K562 (cell line): ENCODE results near the gene INPP4B. TPM values are rescaled to one million over a fixed set of nuclear protein-coding genes. Genes with fewer than 3 reads are reported as not detected.
A peak's percentile ranks its signal among the peaks of the same experiment; 100 is the strongest.
"Not testable (repeated sequence)": the region's sequence is repeated elsewhere in the genome, so short reads cannot be mapped to it uniquely, and the experiment has no call there.

Experiments used
- ATAC-seq: fragments of 200-7000 bp; cut with Tn5 transposase; 3 replicates; pipeline ENCODE4 v1.9.1; 2020; ENCODE audit warnings: moderate library complexity
- BruUV-seq: library from RNA; stranded (reverse); fragments of 400-500 nt; replicated peaks from 2 replicates; lab custom pipeline; 2021; lab: Mats Ljungman, UMichigan
- CTCF ChIA-PET: fragments of 300-600 bp; formaldehyde crosslinking; extraction: SDS; loops from one replicate; lab custom pipeline; 2021; ENCODE audit warnings: low intra/inter-chr PET ratio; lab: Yijun Ruan, JAX
- POLR2A ChIA-PET: fragments of 300-600, 350-650 bp; sonication (Branson Sonifier 250); formaldehyde crosslinking; extraction: SDS; loops from one replicate; lab custom pipeline; 2021; ENCODE audit warnings: antibody characterized with exemption, inconsistent platforms; lab: Yijun Ruan, JAX
- DNase-seq, 4 experiments: peaks; one replicate each; pipeline versions ENCODE4 v3.0.0 to v3.0.0-alpha.2; 2011 to 2018; ENCODE audit warnings: low spot score in 3 of 4, mixed read lengths in 3 of 4; ENCODE audit errors: extremely low read depth in 1 of 4
- FAIRE-seq: peaks from 2 replicates; lab custom pipeline; 2011; peaks lifted over from hg19 to GRCh38; lab: Jason Lieb, UNC
- H2AFZ ChIP-seq: 2 replicates; pipeline ENCODE4 v1.6.0; 2011; ENCODE audit warnings: low read depth, low read length, control low read depth, inconsistent platforms
- H3K27ac ChIP-seq: fragments of 200-600 bp; 3 replicates; pipeline ENCODE4 v1.8.0; 2011; ENCODE audit warnings: low read depth, mild to moderate bottlenecking, control low read depth, inconsistent platforms, low read length, moderate library complexity, mixed read lengths; ENCODE audit errors: extremely low read depth
- H3K27me3 ChIP-seq, 2 experiments: fragments of 300-600 bp in 1 of 2; 2 replicates in 1 of 2; 3 replicates in 1 of 2; pipeline versions ENCODE4 v1.6.0 to v1.8.0; 2011; ENCODE audit warnings: inconsistent platforms in 2 of 2, low read length in 2 of 2, mild to moderate bottlenecking in 1 of 2, mixed read lengths in 1 of 2, moderate library complexity in 1 of 2; ENCODE audit not compliant: control insufficient read depth in 2 of 2, insufficient read depth in 2 of 2
- H3K36me3 ChIP-seq: fragments of 300-600 bp; 3 replicates; pipeline ENCODE4 v1.8.0; 2011; ENCODE audit warnings: mild to moderate bottlenecking, low read length, inconsistent platforms; ENCODE audit not compliant: control insufficient read depth, insufficient read depth
- H3K4me1 ChIP-seq, 2 experiments: fragments of 200-600 bp in 1 of 2; replicated peaks in 1 of 2; 2 replicates in 1 of 2; 3 replicates in 1 of 2; pipeline versions ENCODE4 v1.5.1 to v1.8.0; 2011; ENCODE audit warnings: inconsistent platforms in 2 of 2, low read length in 2 of 2, mild to moderate bottlenecking in 1 of 2, mixed read lengths in 1 of 2, moderate library complexity in 1 of 2; ENCODE audit not compliant: control insufficient read depth in 2 of 2, insufficient read depth in 2 of 2
- H3K4me2 ChIP-seq: 2 replicates; pipeline ENCODE4 v1.6.1; 2011; ENCODE audit warnings: low read length, control low read depth, inconsistent platforms, mixed read lengths; ENCODE audit not compliant: insufficient read depth
- H3K4me3 ChIP-seq: fragments of 200-600 bp; sonication (generic), shearing (Covaris generic); 2 replicates; pipeline ENCODE4 v1.5.1; 2016; ENCODE audit warnings: control low read depth, inconsistent platforms
- H3K79me2 ChIP-seq: fragments of 200-600 bp; 3 replicates; pipeline ENCODE4 v1.8.0; 2011; ENCODE audit warnings: low read length, inconsistent platforms; ENCODE audit not compliant: control insufficient read depth, insufficient read depth
- H3K9ac ChIP-seq, 2 experiments: 2 replicates each; pipeline versions ENCODE4 v1.6.0 to v1.6.1; 2011; ENCODE audit warnings: low read depth in 2 of 2, low read length in 2 of 2, control low read depth in 1 of 2, inconsistent platforms in 1 of 2, mild to moderate bottlenecking in 1 of 2, mixed read lengths in 1 of 2; ENCODE audit not compliant: insufficient read depth in 1 of 2
- H3K9me1 ChIP-seq: one replicate; pipeline ENCODE4 v1.6.0; 2011; ENCODE audit warnings: inconsistent platforms, mild to moderate bottlenecking, low read length, moderate library complexity; ENCODE audit not compliant: control insufficient read depth, insufficient read depth
- H3K9me3 ChIP-seq: replicated peaks from 2 replicates; pipeline ENCODE4 v1.5.1; 2011; ENCODE audit warnings: low read depth, low read length, inconsistent platforms; ENCODE audit not compliant: control insufficient read depth, insufficient read depth
- H4K20me1 ChIP-seq: replicated peaks from 2 replicates; pipeline ENCODE4 v1.6.1; 2011; ENCODE audit warnings: low read length, inconsistent platforms, mixed read lengths; ENCODE audit not compliant: control insufficient read depth, insufficient read depth
- ZNF507 ChIP-seq: conservative IDR thresholded peaks from 2 replicates; pipeline ENCODE4 v1.6.1; 2017; ENCODE audit warnings: missing genetic modification characterization, missing compliant biosample characterization
- WGBS: fragments of 100-300 bp; shearing (Covaris generic); methylation state at CpG from one replicate; pipeline ENCODE4 v1.1.6; 2016; ENCODE audit warnings: low coverage, mixed read lengths; ENCODE audit not compliant: insufficient coverage; ENCODE audit errors: missing lambda C conversion rate; 5-methylcytosine and 5-hydroxymethylcytosine counted together
- in situ Hi-C: fragments of 300-500 bp; cut with MboI; formaldehyde crosslinking; loops from 4 replicates; pipeline ENCODE4 v1.15.0; 2018; ENCODE audit warnings: inconsistent platforms, mixed read lengths
- intact Hi-C: fragments of 100-400 bp; cut with micrococcal nuclease; formaldehyde crosslinking; loops from 2 replicates; pipeline ENCODE4 v1.14.2; 2022
- polyA plus RNA-seq, 8 experiments: library from polyadenylated mRNA; depleted of rRNA in 4 of 8; stranded (reverse) in 5 of 8; unstranded in 3 of 8; fragments of >200 nt; fragmentation: Nextera tagmentation in 2 of 8; fragmentation: Illumina TruSeq in 1 of 8; extraction: Ambion mirVana in 2 of 8; extraction: Trizol in 1 of 8; gene quantifications; 2 replicates each; pipeline versions ENCODE4 v1.2.1 to v1.2.3, GENCODE V29; 2011 to 2014; ENCODE audit warnings: inconsistent platforms in 1 of 8, missing spikeins in 1 of 8
- total RNA-seq, 7 experiments: library from RNA; depleted of rRNA in 6 of 7; stranded (reverse); fragments of >200 nt in 6 of 7; fragmentation: Illumina TruSeq in 2 of 7; extraction: Trizol in 2 of 7; gene quantifications; 2 replicates each; pipeline versions ENCODE4 v1.2.1 to v1.2.3, GENCODE V29; 2011 to 2021; ENCODE audit warnings: low replicate concordance in 1 of 7

INPP4B gene
- total and polyA plus RNA-seq, 9 of the 15 experiments (the other 6 are each of a cell fraction or from before 2014, with no cell fraction given) = 0.04 to 0.11 TPM; not detected in 7

- H3K9me1 ChIP-seq, DNase-seq, intact Hi-C loops, H3K79me2 ChIP-seq, H3K27me3 ChIP-seq, H2AFZ ChIP-seq, H4K20me1 ChIP-seq, H3K9me3 ChIP-seq, FAIRE-seq, H3K27ac ChIP-seq, H3K9ac ChIP-seq, H3K4me1 ChIP-seq, H3K4me3 ChIP-seq, H3K4me2 ChIP-seq, POLR2A ChIA-PET, in situ Hi-C loops, H3K36me3 ChIP-seq, BruUV-seq, CTCF ChIA-PET, ATAC-seq: not testable (repeated sequence)
- 0% methylated on average over 1 of the region's 2 CpGs for WGBS
- TF ChIP-seq ZNF507 (tag) = peak; percentile 90
These were observed 777.8 kb downstream of the INPP4B start for GRCh38 chr4:142068304-142068703.

- WGBS = under 1% methylated on average over 8 of the region's 8 CpGs
- H3K27ac ChIP-seq, H3K4me2 ChIP-seq, H2AFZ ChIP-seq, H3K79me2 ChIP-seq, H3K27me3 ChIP-seq, DNase-seq, H4K20me1 ChIP-seq, in situ Hi-C loops, intact Hi-C loops, ATAC-seq, BruUV-seq, H3K9ac ChIP-seq, CTCF ChIA-PET, H3K36me3 ChIP-seq, H3K4me1 ChIP-seq, POLR2A ChIA-PET, H3K9me3 ChIP-seq, H3K9me1 ChIP-seq, H3K4me3 ChIP-seq, FAIRE-seq: not testable (repeated sequence)
These were observed 779.5 kb downstream of the INPP4B start for GRCh38 chr4:142066562-142066961.
